NCI-H1417 treated with DMSO at 0.1 percent for 48 hours (cell line): ENCODE results near the gene INHBB.

Experiments used
- DNase-seq: peaks from one replicate; lab custom pipeline; 2025; lab: John Stamatoyannopoulos, UW

INHBB gene

DNA sequence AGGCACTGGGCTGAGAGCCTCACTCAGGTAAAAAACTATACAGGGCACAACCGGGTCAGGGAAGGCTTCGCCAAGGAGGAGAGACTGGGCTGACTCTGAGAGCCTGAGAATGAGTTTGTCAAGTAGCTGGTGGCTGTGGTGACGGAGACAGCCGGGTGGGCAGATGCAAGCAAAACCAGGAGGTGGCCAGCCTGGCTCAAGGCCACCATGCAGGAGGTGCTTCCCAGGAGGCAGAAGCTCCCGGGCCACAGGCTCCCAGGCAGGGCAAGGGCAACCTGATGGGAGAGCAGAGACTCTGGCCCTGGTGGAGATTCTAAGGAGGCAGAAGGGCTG, 2.9 kb upstream of the INHBB start:
- DNase-seq, result no peak

GRCh38 chr2:120343433-120344105, 2.4 kb upstream of the INHBB start:
- DNase-seq, result no peak

DNA sequence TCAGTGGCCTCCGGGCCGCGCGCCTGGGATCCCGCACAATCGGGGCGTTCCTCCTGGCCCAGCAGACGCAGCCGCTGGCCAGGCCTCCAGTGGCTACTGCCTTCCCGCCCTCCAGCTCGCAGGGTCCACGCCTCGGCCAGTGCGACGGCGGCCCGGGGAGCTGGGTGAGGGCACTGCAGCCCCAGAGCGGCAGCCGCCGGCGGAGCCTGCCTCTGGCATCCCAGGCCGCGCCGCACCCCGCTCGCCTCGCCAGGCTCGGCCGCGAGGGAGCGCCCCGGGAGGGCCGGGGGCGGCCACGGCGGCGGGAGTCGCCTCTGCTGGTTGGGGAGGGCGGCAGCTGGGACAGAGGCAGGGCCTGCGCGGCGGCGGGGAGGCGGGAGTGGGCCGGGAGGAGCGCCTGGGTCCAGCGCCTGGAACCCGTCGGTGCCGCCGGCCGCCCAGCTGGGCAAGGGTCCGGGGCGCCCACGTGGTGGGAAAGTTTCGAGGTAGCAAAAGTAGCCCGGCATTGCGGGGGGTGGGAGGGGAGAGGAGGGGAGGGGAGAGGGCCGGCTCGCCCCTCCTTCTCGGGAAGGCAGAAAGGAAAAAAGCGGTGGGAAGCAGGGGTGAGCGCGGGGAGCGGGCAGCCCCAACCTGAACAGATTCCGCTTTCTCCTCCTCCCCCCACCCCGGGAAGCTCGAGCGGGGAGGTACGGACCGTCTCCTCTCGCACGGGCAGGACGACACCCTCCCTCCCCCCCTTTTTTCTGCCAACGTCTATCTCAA, 1.5 kb upstream of the INHBB start:
- DNase-seq, result no peak

GRCh38 chr2:120344976-120345581, 857 bp upstream of the INHBB start:
- no peak for DNase-seq

DNA sequence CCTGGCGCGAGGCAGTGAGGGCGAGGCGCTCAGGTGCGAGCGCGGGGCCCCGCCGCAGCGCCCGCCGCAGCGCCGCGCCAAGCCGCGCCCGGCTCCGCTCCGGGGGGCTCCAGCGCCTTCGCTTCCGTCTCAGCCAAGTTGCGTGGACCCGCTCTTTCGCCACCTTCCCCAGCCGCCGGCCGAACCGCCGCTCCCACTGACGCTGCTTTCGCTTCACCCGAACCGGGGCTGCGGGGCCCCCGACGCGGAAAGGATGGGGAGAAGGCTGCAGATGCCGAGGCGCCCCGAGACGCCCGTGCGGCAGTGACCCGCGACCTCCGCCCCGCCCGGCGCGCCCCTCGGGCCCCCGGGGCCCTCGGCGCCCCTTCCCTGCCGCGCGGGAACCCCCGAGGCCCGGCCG, 328 bp upstream of the INHBB start:
- DNase-seq, result no peak

GRCh38 chr2:120346667-120347358, 877 bp downstream of the INHBB start:
- no peak for DNase-seq

DNA sequence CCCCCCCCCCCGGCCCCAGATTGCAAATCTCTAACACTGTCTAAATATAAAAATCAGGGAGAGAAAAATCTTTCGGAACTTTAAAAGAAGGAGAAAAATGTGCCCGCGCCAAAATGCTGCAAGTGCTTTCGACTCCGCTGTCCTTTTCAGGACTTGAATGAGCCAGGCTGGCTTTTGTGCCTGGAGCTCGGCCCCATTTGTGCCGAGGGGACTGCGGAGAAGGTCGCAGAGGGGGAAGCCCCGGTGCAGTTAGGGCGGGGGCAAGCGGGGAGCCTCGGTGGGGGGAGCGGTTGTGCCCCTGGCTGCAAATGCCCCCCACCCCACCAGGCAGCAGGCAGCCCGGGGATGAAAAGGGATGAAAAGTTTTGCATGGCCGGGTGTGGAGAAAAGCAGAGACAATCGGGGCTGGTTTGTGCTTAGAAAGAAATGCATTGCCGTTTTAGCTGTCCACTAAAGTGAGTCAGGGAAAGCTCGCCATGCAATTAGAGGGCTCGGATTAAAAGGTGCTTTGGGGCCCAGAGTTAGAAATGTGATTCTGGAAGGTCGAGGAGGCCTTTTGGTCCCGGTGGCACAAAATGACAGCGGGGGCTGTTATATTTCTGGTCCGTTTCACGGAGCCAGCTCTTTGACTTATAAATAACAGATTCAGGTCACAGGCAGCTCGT, 1.6 kb downstream of the INHBB start:
- no peak for DNase-seq

DNA sequence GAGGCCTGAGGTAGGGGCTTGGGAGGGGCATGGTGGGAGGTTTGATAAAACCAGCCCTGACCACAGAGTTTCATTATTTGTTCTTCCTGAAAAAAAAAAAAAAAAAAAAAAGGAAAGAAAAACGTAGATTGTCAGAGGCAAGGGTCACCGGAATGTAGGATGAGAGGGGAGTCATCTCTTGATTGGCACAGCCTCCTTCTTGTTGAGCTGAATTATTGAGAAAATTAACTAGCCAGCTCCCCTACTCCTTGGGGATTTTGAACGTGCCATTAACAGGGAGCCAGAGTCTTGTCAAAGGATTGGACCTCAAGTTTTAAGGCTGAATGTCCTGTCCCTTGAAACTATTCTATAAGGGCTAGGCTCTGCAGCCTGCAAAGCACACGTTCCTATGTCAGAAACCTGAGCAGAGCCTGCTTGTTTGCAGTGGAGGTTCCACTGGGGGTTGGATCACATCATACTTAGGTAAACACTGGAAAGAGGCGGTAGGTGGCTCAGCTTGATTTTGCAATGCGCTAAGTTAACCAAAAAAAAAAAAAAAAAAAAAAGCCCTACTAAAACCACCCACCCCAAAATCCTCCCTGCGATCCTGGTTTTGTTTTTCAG, 2.3 kb downstream of the INHBB start:
- DNase-seq, result no peak

GRCh38 chr2:120348737-120349439, 3.0 kb downstream of the INHBB start:
- no peak for DNase-seq

DNA sequence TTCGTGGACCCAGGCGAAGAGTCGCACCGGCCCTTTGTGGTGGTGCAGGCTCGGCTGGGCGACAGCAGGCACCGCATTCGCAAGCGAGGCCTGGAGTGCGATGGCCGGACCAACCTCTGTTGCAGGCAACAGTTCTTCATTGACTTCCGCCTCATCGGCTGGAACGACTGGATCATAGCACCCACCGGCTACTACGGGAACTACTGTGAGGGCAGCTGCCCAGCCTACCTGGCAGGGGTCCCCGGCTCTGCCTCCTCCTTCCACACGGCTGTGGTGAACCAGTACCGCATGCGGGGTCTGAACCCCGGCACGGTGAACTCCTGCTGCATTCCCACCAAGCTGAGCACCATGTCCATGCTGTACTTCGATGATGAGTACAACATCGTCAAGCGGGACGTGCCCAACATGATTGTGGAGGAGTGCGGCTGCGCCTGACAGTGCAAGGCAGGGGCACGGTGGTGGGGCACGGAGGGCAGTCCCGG, 3.5 kb downstream of the INHBB start:
- no peak for DNase-seq

DNA sequence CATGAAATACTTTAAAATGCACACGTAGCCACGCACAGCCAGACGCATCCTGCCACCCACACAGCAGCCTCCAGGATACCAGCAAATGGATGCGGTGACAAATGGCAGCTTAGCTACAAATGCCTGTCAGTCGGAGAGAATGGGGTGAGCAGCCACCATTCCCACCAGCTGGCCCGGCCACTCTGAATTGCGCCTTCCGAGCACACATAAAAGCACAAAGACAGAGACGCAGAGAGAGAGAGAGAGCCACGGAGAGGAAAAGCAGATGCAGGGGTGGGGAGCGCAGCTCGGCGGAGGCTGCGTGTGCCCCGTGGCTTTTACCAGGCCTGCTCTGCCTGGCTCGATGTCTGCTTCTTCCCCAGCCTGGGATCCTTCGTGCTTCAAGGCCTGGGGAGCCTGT, 4.1 kb downstream of the INHBB start:
- no peak for DNase-seq

DNA sequence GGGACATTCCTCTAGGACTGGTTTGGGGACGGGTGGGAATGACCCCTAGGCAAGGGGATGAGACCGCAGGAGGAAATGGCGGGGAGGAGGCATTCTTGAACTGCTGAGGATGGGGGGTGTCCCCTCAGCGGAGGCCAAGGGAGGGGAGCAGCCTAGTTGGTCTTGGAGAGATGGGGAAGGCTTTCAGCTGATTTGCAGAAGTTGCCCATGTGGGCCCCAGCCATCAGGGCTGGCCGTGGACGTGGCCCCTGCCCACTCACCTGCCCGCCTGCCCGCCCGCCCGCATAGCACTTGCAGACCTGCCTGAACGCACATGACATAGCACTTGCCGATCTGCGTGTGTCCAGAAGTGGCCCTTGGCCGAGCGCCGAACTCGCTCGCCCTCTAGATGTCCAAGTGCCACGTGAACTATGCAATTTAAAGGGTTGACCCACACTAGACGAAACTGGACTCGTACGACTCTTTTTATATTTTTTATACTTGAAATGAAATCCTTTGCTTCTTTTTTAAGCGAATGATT, 4.9 kb downstream of the INHBB start:
- DNase-seq, result no peak

- DNase-seq, result no peak
These were observed 7.0 kb downstream of the INHBB start for GRCh38 chr2:120352696-120353590.

DNA sequence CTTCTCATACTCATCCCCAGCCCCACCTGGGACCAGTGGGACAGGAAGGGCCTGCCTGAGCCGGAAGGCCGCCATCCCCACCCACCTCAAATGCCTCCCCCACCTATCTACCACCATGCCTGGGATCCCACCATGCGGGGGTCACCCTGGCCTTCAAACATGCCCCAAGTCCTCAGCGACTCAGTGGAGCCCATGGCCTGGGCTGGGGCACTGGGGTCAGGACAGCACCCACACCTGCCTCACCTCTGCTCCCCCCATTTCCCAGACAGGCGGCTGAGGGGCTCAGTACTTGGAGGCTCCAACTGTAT, 7.6 kb downstream of the INHBB start:
- no peak for DNase-seq

DNA sequence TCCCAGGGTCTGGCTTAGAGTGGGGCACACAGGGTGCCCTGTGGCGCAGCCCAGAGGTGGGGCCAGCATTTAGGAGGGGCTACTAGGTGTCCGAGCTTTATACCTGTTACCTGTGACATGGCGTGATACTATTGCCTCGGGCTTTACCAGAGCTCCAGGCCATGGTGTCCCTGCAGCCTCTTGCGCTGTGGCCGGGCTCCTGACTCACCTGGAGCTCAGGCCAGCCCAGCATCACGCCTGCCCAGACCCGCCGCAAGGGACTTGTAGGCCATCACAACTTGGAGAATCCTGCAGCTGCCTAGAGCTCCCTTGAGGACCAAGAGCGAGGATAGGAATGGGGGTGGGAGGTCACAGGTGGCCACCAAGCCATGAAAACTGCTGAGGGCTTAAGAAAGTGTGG, 8.0 kb downstream of the INHBB start:
- DNase-seq, result no peak

GRCh38 chr2:120354467-120354866, 8.5 kb downstream of the INHBB start:
- no peak for DNase-seq

DNA sequence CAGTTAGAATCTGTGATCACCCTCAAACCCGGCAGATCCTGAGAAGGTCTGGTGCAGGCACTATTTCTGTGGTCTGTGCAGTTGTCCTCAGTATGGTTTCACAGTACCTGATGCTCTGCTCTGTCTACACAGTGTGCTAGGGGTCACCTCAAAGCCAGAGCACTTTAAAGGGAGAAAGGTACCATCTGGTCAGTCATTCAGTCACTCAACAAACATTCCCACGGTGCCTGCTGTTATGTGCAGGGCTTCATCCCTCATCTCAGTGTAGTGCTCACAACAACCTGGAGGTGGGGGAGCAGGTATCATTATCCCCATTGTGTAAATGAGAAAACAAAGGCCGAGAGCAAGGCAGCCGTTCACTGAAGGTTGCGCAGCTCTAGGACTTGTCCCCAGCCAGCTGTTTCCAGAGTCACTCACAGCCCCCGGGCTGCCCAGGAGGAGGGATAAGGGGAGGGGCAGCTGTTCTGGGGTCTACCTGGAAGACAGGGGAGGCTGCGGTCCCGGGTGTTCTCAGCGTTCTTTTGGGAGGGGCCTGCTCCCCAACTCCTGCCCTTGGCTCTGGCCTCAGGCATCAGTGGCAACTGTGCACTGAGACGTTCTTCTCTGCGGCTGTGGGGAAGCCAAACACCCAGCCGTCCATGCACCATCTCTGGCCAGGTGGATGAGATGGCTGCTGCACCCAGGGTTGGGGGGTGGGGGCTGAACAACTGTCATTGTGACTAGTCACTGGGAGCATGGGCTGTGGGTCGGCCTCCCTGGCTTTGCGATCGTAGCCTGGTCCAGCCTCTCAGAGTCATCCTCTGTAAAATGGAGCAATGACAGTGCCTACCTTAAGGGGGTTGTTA, 9.2 kb downstream of the INHBB start:
- no peak for DNase-seq

- DNase-seq, result no peak
These were observed 9.9 kb downstream of the INHBB start for GRCh38 chr2:120355780-120356266.

- DNase-seq, result no peak
These were observed 11.8 kb downstream of the INHBB start for GRCh38 chr2:120357768-120358167.
